Measurements from ENCODE around the gene CUX1.

DNA sequence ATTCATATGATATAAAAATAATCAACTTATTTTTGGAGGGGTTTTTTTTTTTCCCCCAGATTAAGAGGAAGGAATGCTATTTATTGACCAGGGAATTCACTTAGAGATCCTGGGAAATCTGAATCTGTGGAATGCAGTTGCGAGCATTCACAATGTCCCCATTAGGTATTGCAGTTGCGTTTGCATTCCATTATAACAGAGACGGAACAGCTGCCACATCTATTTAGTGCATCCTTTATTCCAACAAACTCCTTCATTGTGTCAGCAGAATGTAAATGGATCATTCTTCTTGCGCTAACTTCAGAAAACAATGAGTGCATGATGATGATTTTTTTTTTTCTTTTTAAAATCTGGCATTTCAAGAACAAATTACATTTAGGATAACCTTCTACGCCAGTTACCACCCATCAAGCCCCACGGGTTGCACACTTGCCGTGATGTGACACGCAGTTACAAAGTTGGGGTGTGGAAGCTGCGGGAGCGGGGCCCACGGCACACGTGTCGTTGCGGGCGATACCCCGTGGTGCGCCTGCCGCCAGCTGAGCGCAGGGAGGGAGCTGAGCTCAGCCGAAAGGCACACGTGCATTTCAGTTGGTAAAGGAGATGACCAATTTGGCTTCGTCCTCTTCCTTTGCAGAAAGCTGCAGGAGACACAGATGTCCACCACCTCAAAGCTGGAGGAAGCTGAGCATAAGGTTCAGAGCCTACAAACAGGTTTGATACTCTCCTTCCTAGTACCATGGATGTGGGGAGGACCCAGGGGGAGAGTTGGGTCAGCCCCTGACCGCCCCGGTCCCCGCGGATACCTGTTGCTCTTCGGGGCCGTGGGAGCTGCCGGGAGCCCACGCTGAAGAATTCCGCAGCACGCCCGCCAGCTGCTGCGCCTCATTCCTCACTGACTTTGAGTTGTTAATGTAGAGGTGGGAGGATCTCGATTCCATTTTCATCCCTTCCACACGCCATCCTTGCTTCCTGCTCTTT lies 293.9 kb downstream of the CUX1 start:
- TF ChIP-seq, protein P1, sequence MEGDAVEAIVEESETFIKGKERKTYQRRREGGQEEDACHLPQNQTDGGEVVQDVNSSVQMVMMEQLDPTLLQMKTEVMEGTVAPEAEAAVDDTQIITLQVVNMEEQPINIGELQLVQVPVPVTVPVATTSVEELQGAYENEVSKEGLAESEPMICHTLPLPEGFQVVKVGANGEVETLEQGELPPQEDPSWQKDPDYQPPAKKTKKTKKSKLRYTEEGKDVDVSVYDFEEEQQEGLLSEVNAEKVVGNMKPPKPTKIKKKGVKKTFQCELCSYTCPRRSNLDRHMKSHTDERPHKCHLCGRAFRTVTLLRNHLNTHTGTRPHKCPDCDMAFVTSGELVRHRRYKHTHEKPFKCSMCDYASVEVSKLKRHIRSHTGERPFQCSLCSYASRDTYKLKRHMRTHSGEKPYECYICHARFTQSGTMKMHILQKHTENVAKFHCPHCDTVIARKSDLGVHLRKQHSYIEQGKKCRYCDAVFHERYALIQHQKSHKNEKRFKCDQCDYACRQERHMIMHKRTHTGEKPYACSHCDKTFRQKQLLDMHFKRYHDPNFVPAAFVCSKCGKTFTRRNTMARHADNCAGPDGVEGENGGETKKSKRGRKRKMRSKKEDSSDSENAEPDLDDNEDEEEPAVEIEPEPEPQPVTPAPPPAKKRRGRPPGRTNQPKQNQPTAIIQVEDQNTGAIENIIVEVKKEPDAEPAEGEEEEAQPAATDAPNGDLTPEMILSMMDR (IDR thresholded peaks at IDR 0.05) = no peak
- TF ChIP-seq EZH2 (IDR thresholded peaks at IDR 0.05; ENCODE audit: borderline replicate concordance, insufficient read depth, low read depth, low read length, poor library complexity, severe bottlenecking) = no peak
